ENCODE data around the gene SERPINB6.
"Not testable (repeated sequence)": the region's sequence is repeated elsewhere in the genome, so short reads cannot be mapped to it uniquely, and the experiment has no call there.

The SERPINB6 gene

DNA sequence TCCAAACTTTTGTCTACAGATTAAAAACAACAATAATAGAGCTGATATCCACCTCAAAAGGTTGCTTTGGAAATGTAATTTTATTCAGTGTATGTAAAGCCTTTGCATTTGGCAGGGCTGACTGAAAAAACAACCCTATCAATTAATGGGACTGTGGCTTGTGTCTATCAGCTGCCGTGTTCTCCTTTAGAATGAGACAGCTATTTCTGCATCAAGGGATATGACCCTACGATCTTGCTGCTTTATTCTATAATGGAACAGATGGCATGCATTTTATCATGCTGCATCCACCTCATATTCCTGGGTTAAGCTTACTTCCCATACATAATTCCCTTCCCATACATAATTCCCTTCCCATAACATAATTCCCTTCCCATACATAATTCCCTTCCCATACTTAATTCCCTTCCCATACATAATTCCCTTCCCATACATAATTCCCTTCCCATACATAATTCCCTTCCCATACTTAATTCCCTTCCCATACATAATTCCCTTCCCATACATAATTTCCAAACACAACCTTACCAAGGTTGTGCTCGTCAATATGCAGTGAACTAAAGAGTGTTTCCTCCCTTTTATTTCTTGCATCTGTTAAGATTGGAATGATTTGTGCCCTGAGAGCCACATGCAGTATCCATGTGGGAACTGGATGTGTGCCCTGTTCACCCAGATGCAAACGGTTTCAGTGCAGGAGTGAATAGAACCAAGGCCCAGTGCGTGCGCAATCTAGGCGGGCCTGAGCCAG is 26.8 kb downstream of the SERPINB6 start:
- in situ Hi-C loops (cut with MboI; ENCODE audit: low pct_unique_long_range_greater_than_20kb, low sequenced_read_pairs), result no loop called here

DNA sequence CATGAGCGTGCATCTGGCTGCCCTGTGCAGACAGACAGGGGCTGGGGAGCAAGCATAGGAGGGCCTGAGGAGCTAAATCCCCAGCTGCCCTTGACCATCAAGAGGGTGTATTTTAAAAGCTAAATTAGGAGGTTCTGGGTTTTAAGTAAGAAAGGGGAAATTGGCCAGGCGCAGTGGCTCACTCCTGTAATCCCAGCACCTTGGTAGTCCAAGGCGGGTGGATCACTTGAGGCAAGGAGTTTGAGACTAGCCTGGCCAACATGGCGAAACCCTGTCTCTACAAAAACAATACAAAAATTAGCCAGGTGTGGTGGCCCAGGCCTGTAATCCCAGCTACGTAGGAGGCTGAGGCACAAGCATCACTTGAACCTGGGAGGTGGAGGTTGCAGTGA is 27.8 kb downstream of the SERPINB6 start:
- in situ Hi-C loops (cut with MboI; ENCODE audit: low pct_unique_long_range_greater_than_20kb, low sequenced_read_pairs), result no loop called here
- DNase-seq, result no peak

More for the DNA sequence above, 26.8 kb downstream of the SERPINB6 start:
- no peak for DNase-seq

- peak; percentile 78 for DNase-seq
- in situ Hi-C loops (cut with MboI; ENCODE audit: low pct_unique_long_range_greater_than_20kb, low sequenced_read_pairs), result no loop called here
These were observed 28.3 kb downstream of the SERPINB6 start for GRCh38 chr6:2942914-2943563.

DNA sequence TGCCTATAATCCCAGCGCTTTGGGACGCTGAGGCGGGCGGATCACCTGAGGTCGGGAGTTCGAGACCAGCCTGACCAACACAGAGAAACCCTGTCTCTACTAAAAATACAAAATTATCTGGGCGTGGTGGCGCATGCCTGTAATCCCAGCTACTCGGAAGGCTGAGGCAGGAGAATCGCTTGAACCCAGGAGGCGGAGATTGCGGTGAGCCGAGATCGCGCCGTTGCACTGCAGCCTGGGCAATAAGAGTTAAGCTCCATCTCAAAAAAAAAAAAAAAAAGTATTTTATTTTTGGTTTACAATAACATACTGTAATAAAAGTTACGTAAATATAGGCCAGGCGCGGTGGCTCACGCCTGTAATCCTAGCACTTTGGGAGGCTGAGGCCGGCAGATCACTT is 29.3 kb downstream of the SERPINB6 start:
- in situ Hi-C loops (cut with MboI; ENCODE audit: low pct_unique_long_range_greater_than_20kb, low sequenced_read_pairs); DNase-seq: not testable (repeated sequence)

DNA sequence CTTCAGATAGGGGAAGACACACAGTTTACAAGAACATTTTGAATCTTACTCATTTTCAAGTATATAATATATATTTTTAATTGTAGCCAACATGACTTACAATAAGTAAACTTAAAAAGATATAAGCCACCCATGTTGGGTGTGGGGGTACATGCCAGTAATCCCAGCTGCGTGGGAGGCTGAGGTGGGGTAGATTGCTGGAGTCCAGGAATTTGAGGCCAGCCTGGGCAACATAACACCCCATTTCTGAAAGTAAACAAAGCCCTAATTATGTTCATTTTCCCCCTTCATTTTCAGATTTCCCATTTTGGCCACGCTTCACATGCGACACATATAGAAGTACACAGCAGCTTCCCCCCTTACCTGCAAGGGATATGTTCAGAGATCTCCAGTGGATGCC is 30.5 kb downstream of the SERPINB6 start:
- no peak for DNase-seq
- in situ Hi-C loops (cut with MboI; ENCODE audit: low pct_unique_long_range_greater_than_20kb, low sequenced_read_pairs), result no loop called here

- DNase-seq, result peak; percentile 71
- in situ Hi-C loops (cut with MboI; ENCODE audit: low pct_unique_long_range_greater_than_20kb, low sequenced_read_pairs), result no loop called here
These were observed 31.1 kb downstream of the SERPINB6 start for GRCh38 chr6:2940010-2940850.

DNA sequence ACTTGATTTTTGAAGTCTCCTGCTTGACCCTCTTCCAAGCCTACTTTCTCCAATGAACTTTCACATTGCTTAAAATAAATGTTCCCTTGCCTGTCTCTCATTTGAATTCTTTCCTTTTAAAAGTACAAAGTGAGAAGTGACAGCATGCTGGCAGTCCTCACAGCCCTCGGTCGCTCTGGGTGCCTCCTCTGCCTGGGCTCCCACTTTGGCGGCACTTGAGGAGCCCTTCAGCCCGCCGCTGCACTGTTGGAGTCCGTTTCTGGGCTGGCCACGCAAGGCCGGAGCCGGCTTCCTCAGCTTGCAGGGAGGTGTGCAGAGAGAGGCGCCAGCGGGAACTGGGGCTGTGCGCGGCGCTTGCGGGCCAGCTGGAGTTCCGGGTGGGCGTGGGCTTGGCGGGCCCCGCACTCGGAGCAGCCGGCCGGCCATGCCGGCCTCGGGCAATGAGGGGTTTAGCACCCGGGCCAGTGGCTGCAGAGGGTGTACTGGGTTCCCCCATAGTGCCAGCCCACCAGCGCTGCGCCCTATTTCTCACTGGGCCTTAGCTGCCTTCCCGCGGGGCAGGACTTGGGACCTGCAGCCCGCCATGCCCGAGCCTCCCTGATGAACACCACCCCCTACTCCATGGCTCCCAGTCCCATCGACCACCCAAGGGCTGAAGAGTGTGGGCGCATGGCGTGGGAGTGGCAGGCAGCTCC is 31.9 kb downstream of the SERPINB6 start:
- no peak for DNase-seq

GRCh38 chr6:2938632-2939083 is 32.7 kb downstream of the SERPINB6 start:
- no peak for DNase-seq
- in situ Hi-C loops (cut with MboI; ENCODE audit: low pct_unique_long_range_greater_than_20kb, low sequenced_read_pairs), result loop anchor here (10.0 kb wide), 1 partner anchor 94 kb away; the partner anchor contains the start of gene SERPINB1

More for the DNA sequence above, 31.9 kb downstream of the SERPINB6 start:
- in situ Hi-C loops (cut with MboI; ENCODE audit: low pct_unique_long_range_greater_than_20kb, low sequenced_read_pairs), result loop anchor here (10.0 kb wide), 1 partner anchor 95 kb away; the partner anchor contains the start of gene SERPINB1

DNA sequence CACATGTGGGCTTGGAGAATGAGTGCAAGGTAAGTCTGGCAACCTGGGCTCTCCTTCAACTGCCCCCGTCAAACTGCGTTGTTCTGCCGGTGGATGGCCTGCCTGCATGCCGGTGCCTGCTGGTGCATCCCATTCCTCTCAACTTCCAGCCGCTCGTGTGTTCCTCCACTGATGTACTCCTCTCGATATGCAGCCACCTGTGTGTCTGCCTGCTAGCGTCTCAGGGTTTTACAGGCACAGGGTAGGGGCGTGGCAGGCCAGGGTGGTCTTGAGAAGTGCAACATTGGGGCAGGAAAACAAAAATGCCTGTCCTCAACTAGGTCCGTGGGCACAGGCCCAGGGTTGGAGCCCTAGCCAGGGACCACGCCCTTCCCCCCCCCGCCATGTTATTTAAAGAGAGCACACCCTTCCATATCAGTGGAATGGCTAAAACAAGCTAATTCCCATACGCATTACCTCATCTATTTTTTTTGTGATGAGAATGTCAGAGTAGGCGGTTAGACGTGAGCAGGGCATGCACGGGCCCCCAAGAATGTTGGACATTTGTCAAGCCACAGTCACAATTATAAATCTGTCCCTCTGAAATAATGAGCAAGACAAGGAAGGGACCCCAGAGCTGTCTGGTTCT is 33.2 kb downstream of the SERPINB6 start:
- in situ Hi-C loops (cut with MboI; ENCODE audit: low pct_unique_long_range_greater_than_20kb, low sequenced_read_pairs), result loop anchor here (10.0 kb wide), 1 partner anchor 93 kb away; the partner anchor contains the start of gene SERPINB1
- DNase-seq, result no peak

DNA sequence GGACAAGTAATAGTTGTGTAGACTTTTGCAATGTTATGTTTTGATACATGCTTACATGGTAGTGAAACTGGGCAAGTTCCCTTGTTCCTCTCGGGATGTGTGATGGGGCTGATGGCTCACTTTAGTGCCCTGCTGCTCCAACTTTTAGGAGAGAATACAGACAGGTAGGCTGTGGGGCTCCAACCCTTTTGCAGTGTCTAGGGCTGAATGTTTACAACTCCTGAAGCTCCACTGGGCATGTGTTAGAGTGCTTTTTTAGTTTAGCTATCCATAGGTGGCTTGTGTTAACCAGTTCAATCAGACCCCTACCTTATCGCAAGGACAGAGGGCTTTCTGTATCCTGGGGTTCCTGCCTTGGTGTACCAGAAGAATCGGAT is 33.8 kb downstream of the SERPINB6 start:
- DNase-seq, result no peak
- in situ Hi-C loops (cut with MboI; ENCODE audit: low pct_unique_long_range_greater_than_20kb, low sequenced_read_pairs), result loop anchor here (10.0 kb wide), 1 partner anchor 93 kb away; the partner anchor contains the start of gene SERPINB1

DNA sequence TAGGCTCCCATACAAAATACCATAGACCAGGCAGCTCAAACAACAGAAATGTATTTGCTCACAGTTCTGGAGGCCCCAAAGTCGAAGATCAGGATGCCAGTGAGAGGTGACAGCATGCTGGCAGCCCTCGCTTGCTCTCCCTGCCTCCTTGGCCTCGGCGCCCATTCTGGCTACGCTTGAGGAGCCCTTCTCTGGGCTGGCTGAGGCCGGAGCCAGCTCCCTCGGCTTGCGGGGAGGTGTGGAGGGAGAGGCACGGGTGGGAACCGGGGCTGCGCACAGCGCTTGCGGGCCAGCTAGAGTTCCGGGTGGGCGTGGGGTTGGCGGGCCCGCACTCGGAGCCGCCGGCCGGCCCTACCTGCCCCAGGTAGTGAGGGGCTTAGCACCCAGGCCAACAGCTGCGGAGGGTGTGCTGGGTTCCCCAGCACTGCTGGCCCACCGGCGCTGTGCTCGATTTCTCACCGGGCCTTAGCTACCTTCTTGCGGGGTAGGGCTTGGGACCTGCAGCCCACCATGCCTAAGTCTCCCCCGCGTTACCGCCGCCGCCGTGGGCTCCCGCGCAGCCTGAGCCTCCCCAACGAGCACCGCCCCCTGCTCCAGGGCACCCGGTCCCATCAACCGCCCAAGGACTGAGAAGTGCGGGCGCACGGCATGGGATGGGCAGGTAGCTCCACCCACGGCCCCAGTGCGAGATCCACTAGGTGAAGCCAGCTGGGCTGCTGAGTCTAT is 35.6 kb downstream of the SERPINB6 start:
- no peak for DNase-seq
- in situ Hi-C loops (cut with MboI; ENCODE audit: low pct_unique_long_range_greater_than_20kb, low sequenced_read_pairs), result loop anchor here (10.0 kb wide), 1 partner anchor 91 kb away; the partner anchor contains the start of gene SERPINB1

- in situ Hi-C loops (cut with MboI; ENCODE audit: low pct_unique_long_range_greater_than_20kb, low sequenced_read_pairs), result loop anchor here (10.0 kb wide), 1 partner anchor 89 kb away; the partner anchor contains the start of gene SERPINB1
- DNase-seq, result no peak
These were observed 37.3 kb downstream of the SERPINB6 start for GRCh38 chr6:2934057-2934456.

DNA sequence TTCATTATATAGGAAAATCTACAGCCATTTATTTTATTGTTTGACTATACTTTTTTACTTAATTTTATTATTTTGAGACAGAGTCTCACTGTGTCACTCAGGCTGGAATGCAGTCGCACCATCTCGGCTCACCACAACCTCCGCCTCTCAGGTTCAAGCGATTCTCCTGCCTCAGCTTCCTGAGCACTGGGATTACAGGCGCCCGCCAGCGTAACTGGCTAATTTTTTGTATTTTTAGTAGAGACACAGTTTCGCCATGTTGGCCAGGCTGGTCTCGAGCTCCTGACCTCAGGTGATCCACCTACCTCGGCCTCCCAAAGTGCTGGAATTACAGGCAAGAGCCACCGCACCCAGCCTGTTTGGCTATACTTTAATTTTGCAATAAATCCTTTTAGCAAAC is 38.5 kb downstream of the SERPINB6 start:
- not testable (repeated sequence) for DNase-seq
- in situ Hi-C loops (cut with MboI; ENCODE audit: low pct_unique_long_range_greater_than_20kb, low sequenced_read_pairs), result loop anchor here (10.0 kb wide), 1 partner anchor 88 kb away; the partner anchor contains the start of gene SERPINB1

DNA sequence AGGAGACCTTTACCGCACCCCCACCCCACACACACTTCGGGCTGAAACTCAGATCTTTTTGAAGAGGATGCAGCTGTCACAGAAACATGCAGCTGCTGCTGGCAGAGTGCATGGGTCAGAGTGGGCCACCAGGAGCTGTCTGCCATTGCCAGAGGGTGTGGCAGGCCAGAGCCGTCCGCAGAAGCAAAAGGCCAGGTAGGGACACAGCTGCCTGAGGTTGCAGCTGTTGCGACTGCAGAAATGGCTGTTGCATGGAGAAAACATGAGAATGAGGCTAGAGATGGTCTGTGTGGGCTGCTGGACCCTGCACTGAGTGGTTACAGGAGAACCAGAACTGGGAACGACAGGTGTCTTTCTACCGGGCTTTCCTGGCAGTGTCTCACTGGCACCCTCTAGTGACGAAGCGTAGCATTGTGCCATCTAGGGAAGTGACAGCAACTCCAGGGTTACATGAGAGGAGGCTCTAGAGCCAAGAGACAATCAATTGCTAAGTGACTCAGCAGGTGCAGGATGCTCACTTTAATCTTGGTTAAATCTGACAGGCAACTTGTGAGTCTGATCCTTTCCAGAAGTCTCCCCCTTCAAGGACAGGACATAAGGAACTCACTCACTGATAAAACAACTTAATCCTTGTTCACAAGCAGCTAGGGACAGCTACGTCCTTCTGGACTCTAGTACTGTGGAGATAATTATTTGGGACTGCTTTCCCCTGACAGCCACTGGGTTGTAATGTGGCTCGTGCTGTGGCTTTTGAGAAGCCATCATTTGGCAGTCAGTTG is 39.2 kb downstream of the SERPINB6 start:
- in situ Hi-C loops (cut with MboI; ENCODE audit: low pct_unique_long_range_greater_than_20kb, low sequenced_read_pairs), result loop anchor here (10.0 kb wide), 1 partner anchor 87 kb away; the partner anchor contains the start of gene SERPINB1
- peak; percentile 91 for DNase-seq

- DNase-seq, result no peak
- in situ Hi-C loops (cut with MboI; ENCODE audit: low pct_unique_long_range_greater_than_20kb, low sequenced_read_pairs), result loop anchor here (10.0 kb wide), 1 partner anchor 86 kb away; the partner anchor contains the start of gene SERPINB1
These were observed 40.3 kb downstream of the SERPINB6 start for GRCh38 chr6:2931055-2931454.

GRCh38 chr6:2927931-2928330 is 43.4 kb downstream of the SERPINB6 start:
- DNase-seq; in situ Hi-C loops (cut with MboI; ENCODE audit: low pct_unique_long_range_greater_than_20kb, low sequenced_read_pairs): not testable (repeated sequence)

Data from KBM-7 (cell line).